Measurements from ENCODE around the gene SCART1.
"Not testable (repeated sequence)": the region's sequence is repeated elsewhere in the genome, so short reads cannot be mapped to it uniquely, and the experiment has no call there.

SCART1 gene

GRCh38 chr10:133453516-133454203, at the start of gene SCART1:
TSS of gene SCART1 (plus strand) at chr10:133453945. CDS start at chr10:133453998, 53 bp downstream.
- no peak for DNase-seq (ENCODE audit: low read depth)

- DNase-seq (ENCODE audit: low read depth): peak; percentile 28
Observed at GRCh38 chr10:133405272-133405671, 48.5 kb upstream of the SCART1 start.

GRCh38 chr10:133405844-133406527, 47.8 kb upstream of the SCART1 start:
- peak; percentile 49 for DNase-seq (ENCODE audit: low read depth)

- no peak for DNase-seq (ENCODE audit: low read depth)
Observed at GRCh38 chr10:133411523-133412380, 42.0 kb upstream of the SCART1 start.

- DNase-seq (ENCODE audit: low read depth): no peak
Observed at GRCh38 chr10:133412381-133412711, 41.4 kb upstream of the SCART1 start.

GRCh38 chr10:133414401-133414800, 39.3 kb upstream of the SCART1 start:
- not testable (repeated sequence) for DNase-seq (ENCODE audit: low read depth)

- no peak for DNase-seq (ENCODE audit: low read depth)
Observed at GRCh38 chr10:133415752-133416151, 38.0 kb upstream of the SCART1 start.

GRCh38 chr10:133418289-133418993, 35.3 kb upstream of the SCART1 start:
- no peak for DNase-seq (ENCODE audit: low read depth)

GRCh38 chr10:133419211-133419950, 34.4 kb upstream of the SCART1 start:
- no peak for DNase-seq (ENCODE audit: low read depth)

GRCh38 chr10:133420028-133420427, 33.7 kb upstream of the SCART1 start:
- no peak for DNase-seq (ENCODE audit: low read depth)

GRCh38 chr10:133420579-133420978, 33.2 kb upstream of the SCART1 start:
- DNase-seq (ENCODE audit: low read depth): no peak

GRCh38 chr10:133421336-133422222, 32.2 kb upstream of the SCART1 start:
- no peak for DNase-seq (ENCODE audit: low read depth)

- no peak for DNase-seq (ENCODE audit: low read depth)
Observed at GRCh38 chr10:133422223-133422806, 31.4 kb upstream of the SCART1 start.

GRCh38 chr10:133422807-133423771, 30.7 kb upstream of the SCART1 start:
- DNase-seq (ENCODE audit: low read depth): no peak

- DNase-seq (ENCODE audit: low read depth): not testable (repeated sequence)
Observed at GRCh38 chr10:133424102-133424501, 29.6 kb upstream of the SCART1 start.

GRCh38 chr10:133424601-133425000, 29.1 kb upstream of the SCART1 start, which contains the start of gene SPRN:
TSS of gene SPRN (minus strand) at chr10:133424625. CDS start at chr10:133423681, 944 bp downstream.
- DNase-seq (ENCODE audit: low read depth): not testable (repeated sequence)

- not testable (repeated sequence) for DNase-seq (ENCODE audit: low read depth)
Observed at GRCh38 chr10:133429571-133429970, 24.2 kb upstream of the SCART1 start.

GRCh38 chr10:133431888-133432613, 21.7 kb upstream of the SCART1 start:
- DNase-seq (ENCODE audit: low read depth): not testable (repeated sequence)
